NB4 (cell line): Measurements from ENCODE around the gene DMKN.

Experiments
- POLR2A ChIP-seq: IDR thresholded peaks from 2 replicates; pipeline ENCODE4 v1.6.1; 2011; ENCODE audit warnings: mild to moderate bottlenecking; ENCODE audit not compliant: insufficient read length; ENCODE audit errors: extremely low read depth
- TF ChIP-seq, protein P1 (sequence below): IDR thresholded peaks from one replicate; pipeline ENCODE4 v1.5.1; 2012; ENCODE audit warnings: low read depth, low read length
- TF ChIP-seq, protein P2 (sequence below): IDR thresholded peaks from 2 replicates; pipeline ENCODE4 v1.6.1; 2011; ENCODE audit warnings: low read depth, low read length

DNA sequence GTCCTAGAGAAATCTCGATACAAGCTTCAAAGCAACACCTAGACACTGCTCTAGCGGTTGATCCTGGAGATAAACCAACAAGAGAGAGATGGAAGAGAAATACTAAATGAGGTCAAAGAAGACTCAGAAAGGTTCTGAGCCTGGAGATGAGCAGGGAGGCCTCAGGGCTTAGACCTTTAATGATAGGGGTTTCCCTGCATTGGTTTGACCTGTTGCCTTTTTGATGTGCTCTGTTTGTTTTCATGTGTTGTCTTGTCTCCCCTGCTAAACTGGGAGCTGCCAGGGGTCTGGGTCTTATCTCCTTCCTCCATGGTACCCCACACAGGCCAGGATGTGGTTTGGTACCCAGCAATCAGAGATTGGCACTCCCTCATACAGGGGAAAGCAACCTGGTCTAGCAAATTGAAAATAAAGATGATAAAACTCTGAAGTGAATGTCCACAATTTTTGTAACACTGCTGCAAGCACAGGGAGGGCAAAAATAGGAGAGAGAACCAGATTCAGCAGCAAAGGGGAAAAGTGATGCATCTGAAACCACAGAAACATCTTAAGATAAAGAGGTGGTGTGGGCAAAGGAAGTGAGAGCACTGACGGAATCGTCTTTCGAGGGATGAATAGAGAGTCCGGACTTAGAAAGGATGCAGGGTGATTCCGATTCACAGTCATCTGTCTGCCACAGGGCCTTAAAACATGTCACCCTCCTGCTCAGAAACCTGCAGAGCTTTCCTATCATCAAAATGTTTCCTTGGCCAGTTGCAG, 61.9 kb downstream of the DMKN start:
- TF ChIP-seq, protein P1, sequence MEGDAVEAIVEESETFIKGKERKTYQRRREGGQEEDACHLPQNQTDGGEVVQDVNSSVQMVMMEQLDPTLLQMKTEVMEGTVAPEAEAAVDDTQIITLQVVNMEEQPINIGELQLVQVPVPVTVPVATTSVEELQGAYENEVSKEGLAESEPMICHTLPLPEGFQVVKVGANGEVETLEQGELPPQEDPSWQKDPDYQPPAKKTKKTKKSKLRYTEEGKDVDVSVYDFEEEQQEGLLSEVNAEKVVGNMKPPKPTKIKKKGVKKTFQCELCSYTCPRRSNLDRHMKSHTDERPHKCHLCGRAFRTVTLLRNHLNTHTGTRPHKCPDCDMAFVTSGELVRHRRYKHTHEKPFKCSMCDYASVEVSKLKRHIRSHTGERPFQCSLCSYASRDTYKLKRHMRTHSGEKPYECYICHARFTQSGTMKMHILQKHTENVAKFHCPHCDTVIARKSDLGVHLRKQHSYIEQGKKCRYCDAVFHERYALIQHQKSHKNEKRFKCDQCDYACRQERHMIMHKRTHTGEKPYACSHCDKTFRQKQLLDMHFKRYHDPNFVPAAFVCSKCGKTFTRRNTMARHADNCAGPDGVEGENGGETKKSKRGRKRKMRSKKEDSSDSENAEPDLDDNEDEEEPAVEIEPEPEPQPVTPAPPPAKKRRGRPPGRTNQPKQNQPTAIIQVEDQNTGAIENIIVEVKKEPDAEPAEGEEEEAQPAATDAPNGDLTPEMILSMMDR, result no peak
- no peak for TF ChIP-seq POLR2A
- TF ChIP-seq, protein P2, sequence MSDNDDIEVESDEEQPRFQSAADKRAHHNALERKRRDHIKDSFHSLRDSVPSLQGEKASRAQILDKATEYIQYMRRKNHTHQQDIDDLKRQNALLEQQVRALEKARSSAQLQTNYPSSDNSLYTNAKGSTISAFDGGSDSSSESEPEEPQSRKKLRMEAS, result no peak
